ENCODE measurements around the gene ETS2.

DNA sequence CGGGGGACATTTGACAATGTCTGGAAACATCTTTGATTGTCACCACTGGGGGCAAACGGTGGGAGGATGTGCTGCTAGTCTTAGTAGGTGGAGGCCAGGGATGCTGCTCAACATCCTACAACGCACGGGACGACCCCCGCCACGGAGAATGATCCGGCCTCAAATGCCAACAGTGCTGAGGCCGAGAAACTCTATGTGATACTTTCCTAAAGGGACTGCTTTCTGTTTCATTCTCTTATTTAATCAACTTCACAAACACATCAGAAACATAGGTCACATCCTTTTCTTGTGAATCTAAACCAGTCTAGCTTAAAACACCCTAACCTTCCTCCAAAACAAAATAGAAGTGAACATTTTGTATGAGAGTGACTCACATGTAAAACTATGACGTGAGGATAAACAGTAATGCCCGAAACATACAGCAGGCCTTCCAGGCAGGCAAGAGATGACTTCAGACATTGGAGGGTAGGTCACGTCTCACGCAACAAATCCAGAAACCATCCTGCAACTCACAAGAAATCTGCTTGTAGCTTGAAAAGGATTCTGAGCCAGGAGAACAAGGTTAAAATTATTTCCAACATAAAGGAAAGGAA lies 37.2 kb upstream of the ETS2 start:
- TF ChIP-seq, protein P1, sequence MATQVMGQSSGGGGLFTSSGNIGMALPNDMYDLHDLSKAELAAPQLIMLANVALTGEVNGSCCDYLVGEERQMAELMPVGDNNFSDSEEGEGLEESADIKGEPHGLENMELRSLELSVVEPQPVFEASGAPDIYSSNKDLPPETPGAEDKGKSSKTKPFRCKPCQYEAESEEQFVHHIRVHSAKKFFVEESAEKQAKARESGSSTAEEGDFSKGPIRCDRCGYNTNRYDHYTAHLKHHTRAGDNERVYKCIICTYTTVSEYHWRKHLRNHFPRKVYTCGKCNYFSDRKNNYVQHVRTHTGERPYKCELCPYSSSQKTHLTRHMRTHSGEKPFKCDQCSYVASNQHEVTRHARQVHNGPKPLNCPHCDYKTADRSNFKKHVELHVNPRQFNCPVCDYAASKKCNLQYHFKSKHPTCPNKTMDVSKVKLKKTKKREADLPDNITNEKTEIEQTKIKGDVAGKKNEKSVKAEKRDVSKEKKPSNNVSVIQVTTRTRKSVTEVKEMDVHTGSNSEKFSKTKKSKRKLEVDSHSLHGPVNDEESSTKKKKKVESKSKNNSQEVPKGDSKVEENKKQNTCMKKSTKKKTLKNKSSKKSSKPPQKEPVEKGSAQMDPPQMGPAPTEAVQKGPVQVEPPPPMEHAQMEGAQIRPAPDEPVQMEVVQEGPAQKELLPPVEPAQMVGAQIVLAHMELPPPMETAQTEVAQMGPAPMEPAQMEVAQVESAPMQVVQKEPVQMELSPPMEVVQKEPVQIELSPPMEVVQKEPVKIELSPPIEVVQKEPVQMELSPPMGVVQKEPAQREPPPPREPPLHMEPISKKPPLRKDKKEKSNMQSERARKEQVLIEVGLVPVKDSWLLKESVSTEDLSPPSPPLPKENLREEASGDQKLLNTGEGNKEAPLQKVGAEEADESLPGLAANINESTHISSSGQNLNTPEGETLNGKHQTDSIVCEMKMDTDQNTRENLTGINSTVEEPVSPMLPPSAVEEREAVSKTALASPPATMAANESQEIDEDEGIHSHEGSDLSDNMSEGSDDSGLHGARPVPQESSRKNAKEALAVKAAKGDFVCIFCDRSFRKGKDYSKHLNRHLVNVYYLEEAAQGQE (IDR thresholded peaks at IDR 0.05; ENCODE audit: low read depth): no peak
- TF ChIP-seq, protein P2, sequence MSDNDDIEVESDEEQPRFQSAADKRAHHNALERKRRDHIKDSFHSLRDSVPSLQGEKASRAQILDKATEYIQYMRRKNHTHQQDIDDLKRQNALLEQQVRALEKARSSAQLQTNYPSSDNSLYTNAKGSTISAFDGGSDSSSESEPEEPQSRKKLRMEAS (IDR thresholded peaks at IDR 0.05): no peak
- TF ChIP-seq CREB1 (IDR thresholded peaks at IDR 0.05; ENCODE audit: low read depth) (no peak), ZBTB7A (IDR thresholded peaks at IDR 0.05; ENCODE audit: low read depth) (no peak), YY1 (IDR thresholded peaks at IDR 0.05; ENCODE audit: low read depth) (no peak), CEBPB (IDR thresholded peaks at IDR 0.05) (no peak), TAF1 (IDR thresholded peaks at IDR 0.05; ENCODE audit: low read depth) (no peak), NFIC (IDR thresholded peaks at IDR 0.05) (no peak), RAD21 (IDR thresholded peaks at IDR 0.05; ENCODE audit: low read depth) (no peak), EGR1 (IDR thresholded peaks at IDR 0.05) (no peak), EP300 (IDR thresholded peaks at IDR 0.05; ENCODE audit: borderline replicate concordance) (no peak)

Data from Ishikawa (cell line).